Gastrocnemius medialis (tissue), 4 donors: Measurements from ENCODE around the gene SEC61B.

Experiments used
- CTCF ChIP-seq, 5 experiments: fragments of 450-650 bp in 3 of 5; fragments of 200-600 bp in 2 of 5; sonication (generic) in 2 of 5; IDR thresholded peaks in 4 of 5; conservative IDR thresholded peaks in 1 of 5; 1 replicate in 4 of 5; 2 replicates in 1 of 5; pipeline ENCODE4 v1.5.1; 2016 to 2019; ENCODE audit warnings: antibody characterized with exemption in 5 of 5, mild to moderate bottlenecking in 3 of 5, moderate library complexity in 3 of 5
- POLR2A ChIP-seq, 2 donors: fragments of 450-650 bp; IDR thresholded peaks; one replicate each; pipeline ENCODE4 v1.6.1; 2017; ENCODE audit warnings: antibody characterized with exemption in 2 of 2, mild to moderate bottlenecking in 2 of 2, moderate library complexity in 2 of 2

GRCh38 chr9:99220011-99220410 is 2.1 kb upstream of the SEC61B start:
- TF ChIP-seq CTCF (IDR thresholded peaks at IDR 0.05 in 4 of 5, conservative IDR thresholded peaks at IDR 0.05 in 1 of 5) (no peak), POLR2A (IDR thresholded peaks at IDR 0.05) (no peak)
